ENCODE results near the gene DENND5A.
"Not testable (repeated sequence)": the region's sequence is repeated elsewhere in the genome, so short reads cannot be mapped to it uniquely, and the experiment has no call there.

The DENND5A gene

GRCh38 chr11:9211322-9211721 lies 53.8 kb downstream of the DENND5A start:
- no peak for DNase-seq (ENCODE audit: low read depth in 2 of 2)

DNA sequence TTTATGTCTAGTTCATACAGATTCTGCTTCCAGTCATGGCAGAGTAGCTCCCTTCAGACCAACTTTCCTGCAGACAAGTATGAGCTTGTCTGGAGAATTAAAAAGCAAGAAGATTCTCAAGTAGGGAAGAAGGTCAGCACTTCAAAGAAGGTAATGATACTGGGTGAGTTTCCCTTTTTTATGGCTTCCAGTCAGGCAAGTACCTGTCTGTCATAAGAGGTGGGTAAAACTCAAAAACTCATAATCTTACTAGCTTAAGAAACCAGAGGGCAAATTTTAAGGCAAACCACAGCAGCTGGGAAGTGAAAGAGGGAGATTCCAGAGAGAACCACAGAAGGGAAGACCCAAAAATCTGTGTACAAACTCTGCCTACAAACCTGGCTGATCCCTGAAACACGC lies 54.2 kb downstream of the DENND5A start:
- DNase-seq (ENCODE audit: low read depth in 2 of 2) = peak in 1 of 2 donors; percentile 10

DNA sequence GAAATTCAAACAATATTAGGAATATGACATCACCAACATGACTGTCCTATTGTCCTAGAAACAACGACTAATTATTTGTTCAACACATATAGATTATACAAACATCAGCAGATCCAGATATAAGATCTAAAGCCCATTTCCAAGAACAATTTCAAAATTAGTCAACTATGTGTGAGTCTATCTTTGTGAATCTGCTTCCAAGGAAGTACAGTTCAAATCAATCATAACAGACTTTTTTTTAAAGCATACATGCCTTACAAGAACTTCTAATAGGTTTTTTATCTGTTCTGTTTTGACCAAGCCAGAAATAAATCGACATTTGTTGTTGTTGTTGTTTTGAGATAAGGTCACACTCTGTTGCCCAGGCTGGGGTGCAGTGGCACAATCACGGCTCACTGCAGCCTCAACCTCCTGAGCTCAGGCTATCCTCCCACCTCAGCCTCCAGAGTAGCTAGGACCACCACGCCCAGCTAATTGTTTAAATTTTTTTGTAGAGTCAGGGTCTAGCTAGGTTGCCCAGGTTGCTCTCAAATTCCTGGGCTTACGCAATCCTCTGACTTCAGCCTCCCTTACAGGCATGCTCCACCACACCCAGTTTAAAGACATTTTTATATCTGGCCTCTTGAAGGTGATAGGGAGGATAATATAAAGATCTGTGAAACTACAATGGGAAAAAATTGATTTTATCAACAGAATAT lies 54.8 kb downstream of the DENND5A start:
- DNase-seq (ENCODE audit: low read depth in 2 of 2) = no peak

- not testable (repeated sequence) for DNase-seq (ENCODE audit: low read depth in 2 of 2)
Measured at GRCh38 chr11:9209604-9210003, 55.5 kb downstream of the DENND5A start.

DNA sequence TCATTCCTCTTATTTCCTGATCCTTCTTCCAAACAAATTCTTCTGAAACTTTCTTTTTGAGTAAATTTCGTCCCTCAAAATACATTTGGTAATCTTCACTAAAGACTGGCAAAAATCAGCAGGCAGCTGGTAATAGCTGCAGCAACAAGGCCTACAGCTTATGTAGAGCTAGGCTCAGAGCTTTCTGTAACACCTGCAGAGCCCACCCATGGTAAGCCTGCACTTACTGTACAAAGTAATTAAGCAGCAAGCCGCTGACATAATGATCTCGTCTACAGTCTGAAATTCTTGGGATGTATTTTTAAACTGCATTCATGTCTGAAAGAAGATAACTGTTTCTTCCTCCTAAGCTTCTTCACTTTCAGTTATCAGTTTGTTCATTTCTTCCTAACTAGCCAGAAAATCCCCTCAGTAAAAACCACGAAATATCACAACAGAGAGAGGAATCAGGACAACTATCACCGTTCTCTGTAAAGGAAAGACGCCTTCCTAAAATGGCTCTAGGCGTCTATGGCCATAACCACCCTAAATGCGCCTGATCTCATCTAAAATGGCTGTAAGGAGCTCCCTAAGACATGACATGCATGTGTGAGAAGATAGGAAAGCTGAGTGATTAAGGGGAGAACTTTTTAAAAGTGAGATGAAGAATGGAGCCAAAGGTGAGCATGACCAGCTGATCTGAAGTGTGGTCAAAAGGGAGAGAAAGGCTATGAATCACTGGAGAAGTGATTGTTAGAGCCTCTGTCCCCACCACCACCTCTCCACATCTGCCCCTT lies 56.2 kb downstream of the DENND5A start:
- no peak for DNase-seq (ENCODE audit: low read depth in 2 of 2)

DNA sequence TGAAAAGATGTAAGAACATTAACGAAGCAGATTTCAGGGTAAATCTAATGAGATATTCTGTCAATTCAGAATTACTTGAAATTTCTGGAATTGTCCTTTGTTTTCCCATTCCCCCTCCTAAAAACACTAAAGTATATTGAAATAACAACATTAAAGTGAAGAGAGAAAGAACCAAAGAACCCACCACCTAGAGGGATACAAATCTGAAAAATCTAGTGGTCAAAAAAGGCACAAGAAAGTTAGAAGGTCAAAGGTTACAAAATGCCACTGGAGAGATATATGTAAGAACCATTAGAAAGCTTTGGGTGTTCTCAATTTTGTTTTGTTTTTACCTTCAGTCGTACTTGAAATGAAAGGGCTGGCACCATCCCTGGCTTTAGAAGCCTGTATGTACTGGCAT lies 57.9 kb downstream of the DENND5A start:
- no peak for DNase-seq (ENCODE audit: low read depth in 2 of 2)

GRCh38 chr11:9206496-9206895 lies 58.7 kb downstream of the DENND5A start:
- DNase-seq (ENCODE audit: low read depth in 2 of 2) = no peak

GRCh38 chr11:9203691-9204311 lies 61.3 kb downstream of the DENND5A start:
- DNase-seq (ENCODE audit: low read depth in 2 of 2) = no peak

DNA sequence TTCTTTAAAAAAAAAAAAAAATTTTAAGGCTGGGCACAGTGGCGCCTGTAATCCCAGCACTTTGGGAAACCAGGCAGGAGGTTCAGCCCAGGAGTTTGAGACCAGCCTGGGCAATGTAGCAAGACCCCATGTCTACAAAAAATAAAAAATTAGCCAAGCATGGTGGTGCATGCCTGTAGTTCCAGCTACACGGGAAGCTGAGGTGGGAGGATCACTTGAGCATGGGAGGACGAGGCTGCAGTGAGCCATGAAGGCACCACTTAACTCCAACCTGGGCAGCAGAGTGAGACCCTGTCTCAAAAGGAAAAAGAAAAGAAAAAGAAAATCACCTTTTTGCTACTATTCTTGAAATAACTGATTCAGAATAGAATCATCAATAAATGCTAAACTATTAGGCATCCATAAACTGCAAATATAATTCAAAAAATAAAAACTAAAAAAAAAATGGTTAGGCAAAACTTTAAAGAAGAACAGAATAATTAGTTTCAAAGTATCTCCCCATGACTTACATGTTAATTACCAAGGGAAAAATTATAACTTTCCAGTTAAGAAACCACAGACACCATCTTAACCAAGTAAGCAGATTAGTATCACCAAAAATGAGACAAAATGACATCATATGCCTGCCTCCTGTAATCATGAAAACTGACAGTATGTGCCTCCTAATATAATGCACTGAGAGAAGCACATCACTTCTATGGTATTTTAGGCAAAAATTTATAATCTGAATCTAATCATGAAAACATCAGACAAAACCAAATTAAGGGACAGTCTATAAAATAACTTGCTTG lies 63.6 kb downstream of the DENND5A start:
- DNase-seq (ENCODE audit: low read depth in 2 of 2) = no peak

- no peak for DNase-seq (ENCODE audit: low read depth in 2 of 2)
Measured at GRCh38 chr11:9200471-9200870, 64.7 kb downstream of the DENND5A start.

DNA sequence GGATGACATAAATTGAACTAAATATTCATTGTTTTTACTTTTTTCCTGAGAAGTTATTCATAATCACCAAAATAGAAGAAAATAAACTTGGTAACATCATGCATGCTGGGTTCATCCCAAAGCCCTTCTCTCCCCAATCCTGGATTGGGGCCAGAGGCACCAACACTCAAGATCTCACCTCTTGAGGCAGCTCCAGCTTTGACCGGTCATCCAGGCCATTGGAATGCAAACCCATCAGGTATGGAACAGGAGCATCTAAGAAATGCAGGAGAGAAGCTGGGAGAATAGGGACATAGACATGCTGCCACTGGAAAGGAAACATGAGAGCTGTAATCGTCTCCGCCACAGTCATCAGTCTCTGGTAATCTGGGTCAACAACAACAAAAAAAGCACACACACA lies 71.8 kb downstream of the DENND5A start:
- no peak for DNase-seq (ENCODE audit: low read depth in 2 of 2)

DNA sequence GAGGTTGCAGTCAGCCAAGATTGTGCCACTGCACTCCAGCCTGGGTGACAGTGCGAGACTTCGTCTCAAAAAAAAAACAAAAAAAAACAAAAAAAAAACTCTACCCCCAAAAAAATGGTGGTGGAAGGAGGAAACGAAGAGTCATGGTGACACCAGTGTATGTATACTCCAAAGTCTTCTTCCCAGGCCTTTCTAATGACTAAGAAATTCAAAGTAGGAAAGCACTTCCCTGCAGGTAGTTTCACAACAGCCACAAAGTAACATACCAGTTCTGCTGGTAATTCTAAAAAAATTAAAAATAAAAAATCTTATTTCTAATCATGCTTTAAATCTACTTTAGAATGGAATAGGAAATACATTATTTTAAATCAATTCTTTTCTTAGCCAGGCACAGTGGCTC lies 72.6 kb downstream of the DENND5A start:
- no peak for DNase-seq (ENCODE audit: low read depth in 2 of 2)

- not testable (repeated sequence) for DNase-seq (ENCODE audit: low read depth in 2 of 2)
Measured at GRCh38 chr11:9190326-9191016, 74.7 kb downstream of the DENND5A start.

- not testable (repeated sequence) for DNase-seq (ENCODE audit: low read depth in 2 of 2)
Measured at GRCh38 chr11:9188860-9189259, 76.3 kb downstream of the DENND5A start.

DNA sequence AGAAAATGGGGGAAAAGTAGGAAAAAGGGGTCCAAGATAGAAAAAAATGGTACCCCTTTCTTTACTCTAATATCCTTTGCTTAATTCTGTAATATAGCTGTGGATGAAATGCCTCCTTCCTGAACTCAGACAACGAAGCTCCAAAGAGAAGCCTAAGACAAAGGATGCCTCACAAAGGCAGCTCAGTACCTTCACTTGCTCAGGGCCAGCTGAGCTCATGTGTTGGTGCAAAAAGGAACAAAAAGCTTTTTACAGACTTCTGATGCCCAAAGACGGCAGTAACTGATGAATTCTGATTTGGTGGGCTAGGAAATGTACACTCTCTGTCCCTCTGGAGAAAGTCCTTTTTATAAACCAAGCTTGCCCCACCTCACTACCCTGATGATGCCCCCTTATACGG lies 77.5 kb downstream of the DENND5A start:
- no peak for DNase-seq (ENCODE audit: low read depth in 2 of 2)

DNA sequence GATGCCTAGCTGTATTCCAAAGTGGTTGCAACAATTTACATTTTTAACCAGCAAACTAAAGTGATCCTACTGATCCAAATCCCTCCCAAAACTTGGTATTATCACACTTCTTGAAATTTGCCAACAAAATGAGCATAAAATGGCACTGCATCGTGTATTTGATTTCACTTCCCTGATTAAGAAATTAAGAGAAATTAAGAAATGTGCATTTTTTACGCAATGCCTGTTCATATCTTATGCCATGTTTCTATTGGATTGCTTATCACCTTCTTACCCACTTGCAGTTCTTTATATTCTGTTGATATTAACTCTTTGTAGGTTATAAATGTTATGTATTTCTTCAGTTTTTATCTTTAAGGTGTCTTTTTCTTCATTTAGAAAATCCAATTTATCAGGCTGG lies 80.6 kb downstream of the DENND5A start:
- DNase-seq (ENCODE audit: low read depth in 2 of 2) = no peak

DNA sequence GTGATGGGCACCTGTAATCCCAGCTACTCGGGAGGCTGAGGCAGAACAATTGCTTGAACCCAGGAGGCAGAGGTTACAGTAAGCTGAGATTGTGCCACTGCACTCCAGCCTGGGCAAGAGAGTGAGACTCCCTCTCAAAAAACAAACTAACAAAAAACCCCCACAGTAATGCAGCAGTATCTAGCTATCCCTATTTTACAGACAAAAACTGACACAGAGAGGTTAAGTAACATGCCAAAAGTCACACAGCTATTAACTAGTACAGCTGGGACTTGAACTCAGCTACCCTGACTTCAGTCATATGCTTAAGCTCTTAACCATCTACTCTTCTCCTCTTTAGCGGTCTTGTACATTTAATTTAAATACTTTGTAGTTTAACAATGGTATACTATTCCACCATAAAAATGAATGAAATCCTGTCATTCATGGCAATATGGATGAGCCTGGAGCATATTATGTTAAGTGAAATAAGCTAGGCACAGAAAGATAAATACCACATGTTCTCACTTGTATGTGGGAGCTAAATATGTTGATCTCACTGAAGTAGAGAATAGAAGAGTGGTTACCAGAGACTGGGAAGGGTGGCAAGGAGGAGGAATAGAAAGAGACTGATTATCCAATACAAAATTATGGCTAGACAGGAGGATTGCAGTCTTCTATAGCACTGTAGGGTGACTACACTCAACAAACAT lies 82.8 kb downstream of the DENND5A start:
- DNase-seq (ENCODE audit: low read depth in 2 of 2) = no peak

DNA sequence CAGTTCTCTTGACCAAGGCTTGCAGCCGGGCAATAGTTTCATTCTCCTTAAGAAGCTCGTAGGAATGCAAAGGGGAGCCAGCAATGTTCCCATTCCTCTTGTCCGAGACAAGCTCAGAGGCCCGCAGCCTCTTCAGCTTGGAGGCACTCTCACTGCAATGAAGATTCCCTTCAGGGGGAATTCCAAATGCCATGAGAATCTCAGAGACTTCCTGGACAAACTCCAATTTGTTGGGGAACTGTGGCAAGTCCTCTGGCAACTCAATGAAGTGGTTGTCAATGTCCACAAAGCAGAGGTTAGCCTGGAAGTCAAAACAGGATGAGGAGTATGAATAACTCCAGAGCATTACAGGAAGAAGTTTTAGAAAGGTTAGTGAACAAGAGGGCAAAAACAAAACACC lies 84.4 kb downstream of the DENND5A start:
- no peak for DNase-seq (ENCODE audit: low read depth in 2 of 2)

- no peak for DNase-seq (ENCODE audit: low read depth in 2 of 2)
Measured at GRCh38 chr11:9179141-9179540, 86.0 kb downstream of the DENND5A start.

GRCh38 chr11:9178716-9179115 lies 86.4 kb downstream of the DENND5A start:
- DNase-seq (ENCODE audit: low read depth in 2 of 2) = no peak
